ENCODE data around the gene ADAMTS12.

ADAMTS12 gene

DNA sequence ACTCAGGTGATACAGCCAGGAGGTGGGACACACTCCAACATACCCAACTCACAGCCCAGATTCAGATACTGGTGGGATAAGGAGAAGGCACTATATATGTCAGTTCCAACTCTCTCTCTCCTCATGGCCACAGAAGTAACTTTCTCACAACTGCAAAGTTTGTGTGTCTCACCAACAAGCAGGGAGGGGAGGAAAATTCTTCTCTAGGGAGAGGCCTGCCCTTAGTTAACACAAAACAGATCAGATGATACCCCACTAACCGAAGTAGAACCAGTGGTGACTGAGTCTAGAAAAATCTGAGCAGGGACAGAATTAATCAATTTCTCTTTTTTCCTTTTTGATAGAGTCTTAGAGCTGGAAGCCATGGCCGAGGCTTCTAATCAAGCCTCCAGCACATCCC, 133.1 kb downstream of the ADAMTS12 start:
- no peak for DNase-seq (ENCODE audit: low read depth)

DNA sequence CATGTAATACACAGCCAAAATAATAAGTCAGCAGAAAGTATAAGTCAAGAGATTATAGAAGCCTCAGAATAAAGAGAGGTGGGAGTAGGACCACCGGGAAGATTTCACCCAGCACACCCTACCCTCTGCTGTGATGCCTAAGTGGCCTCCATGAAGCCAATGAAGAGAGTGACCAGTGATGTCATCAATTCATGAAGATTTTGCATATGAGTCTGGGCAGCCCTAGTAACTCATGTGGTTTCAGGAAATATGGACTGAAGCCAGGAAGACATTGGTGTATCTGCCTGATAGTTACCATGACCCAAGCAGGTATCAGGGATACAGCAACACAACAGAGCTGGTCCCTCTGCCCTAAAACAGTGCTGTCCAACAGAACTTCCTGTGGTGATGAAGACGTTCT, 135.3 kb downstream of the ADAMTS12 start:
- DNase-seq (ENCODE audit: low read depth) = no peak

DNA sequence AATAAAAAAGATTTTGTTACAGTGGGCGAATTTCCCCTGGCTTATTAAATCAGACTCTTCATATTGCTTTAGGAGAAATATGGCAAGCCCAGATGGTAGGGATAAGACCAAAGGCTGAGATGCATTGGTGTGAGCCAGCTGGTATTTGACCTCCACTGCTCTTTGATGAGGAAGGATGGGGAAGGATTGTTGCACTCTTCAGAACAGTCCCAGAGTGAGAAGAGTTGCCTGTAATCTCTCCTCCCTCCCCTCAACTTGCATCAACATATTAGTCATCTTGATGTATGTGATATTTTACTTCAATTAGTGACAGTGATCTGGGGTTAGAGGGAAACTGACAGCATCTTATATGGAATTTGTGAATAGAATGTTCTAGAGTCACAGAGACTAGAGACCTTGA, 136.6 kb downstream of the ADAMTS12 start:
- no peak for DNase-seq (ENCODE audit: low read depth)

DNA sequence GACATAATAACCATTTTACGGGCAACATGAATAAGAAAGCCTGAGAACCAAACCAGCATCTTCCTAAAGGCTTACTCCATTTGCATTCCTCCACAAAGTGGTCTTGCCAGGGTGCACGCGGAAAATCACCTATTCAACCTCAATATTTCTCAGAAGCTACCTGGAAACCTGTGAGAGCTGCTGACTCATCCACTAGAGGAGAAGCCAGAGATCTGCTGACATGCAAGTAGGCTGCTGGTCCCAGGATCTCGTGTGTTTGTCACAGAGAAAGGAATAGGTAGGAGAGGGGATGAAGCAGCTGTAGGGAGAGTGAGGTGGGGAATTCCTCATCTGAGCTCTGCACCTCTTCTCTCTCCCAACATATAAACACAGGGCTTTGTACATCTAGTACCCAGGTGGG, 138.1 kb downstream of the ADAMTS12 start:
- no peak for DNase-seq (ENCODE audit: low read depth)

DNA sequence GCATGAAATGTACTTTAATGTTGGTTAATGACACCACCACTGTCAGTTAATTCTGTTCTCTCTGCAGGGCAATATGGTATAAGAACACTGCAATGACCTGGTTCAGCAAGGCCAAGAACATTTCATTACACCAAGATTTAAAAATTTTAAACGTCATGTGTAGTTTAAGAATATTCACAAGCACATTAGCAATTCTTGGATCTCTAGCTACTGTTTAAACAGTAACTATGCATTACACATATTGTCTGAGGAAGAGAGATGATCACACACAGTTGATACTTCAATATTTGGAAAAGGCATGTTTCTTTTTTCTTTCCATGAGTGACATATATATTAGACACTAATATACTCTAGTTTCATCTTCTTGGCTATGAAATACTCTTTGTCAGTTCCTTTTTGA, 143.0 kb downstream of the ADAMTS12 start:
- DNase-seq (ENCODE audit: low read depth) = no peak

DNA sequence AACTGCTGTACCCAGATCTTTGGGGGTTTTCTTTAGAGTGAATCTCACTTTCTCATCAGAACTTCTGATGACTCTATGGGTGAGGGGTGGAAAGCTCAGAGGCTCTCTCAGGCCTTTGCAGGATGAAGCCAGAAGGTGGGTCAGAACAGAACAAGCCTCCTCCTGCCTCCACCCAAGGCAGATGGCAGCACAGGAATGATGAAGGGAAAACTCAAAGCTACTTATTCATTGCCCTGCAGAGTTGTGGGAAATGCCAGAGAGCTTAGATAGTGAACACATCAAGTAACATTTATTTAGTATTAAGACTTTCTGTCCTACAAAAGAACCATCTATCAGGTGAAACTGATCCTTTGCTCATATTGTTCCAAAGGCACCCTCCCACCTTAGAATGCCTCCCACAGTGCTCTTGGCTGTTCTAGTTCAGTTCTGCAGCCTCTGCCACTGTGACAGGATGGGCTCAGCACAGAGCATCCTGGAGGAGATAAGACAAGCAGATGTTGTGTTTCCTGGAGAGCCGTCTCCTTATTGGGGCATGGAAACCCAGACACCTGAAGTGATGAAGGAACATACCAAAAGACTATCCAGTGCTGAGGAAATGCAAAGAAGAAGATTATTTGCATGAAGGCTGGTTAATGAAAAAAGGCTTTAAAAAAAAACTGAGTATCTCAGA, 146.6 kb downstream of the ADAMTS12 start:
- DNase-seq (ENCODE audit: low read depth) = no peak

DNA sequence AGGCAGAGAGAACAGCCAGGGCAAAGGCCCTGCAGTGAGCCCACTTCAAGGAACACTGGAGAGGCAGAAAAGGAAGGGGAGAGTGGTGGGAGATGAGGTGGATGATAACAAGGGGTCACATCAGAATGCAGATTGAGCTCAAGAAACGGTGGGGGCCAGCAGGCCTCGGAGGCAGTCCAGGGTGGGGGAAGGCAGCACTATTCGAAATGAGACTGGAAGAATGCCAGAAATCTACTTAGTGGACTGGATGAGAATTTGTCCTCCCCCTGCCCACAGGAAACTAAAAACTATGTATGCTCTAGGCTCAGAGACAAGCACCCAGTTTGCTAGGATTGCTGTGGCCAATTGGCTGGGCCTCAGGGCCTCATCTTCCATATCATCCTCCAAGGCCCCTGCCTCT, 148.7 kb downstream of the ADAMTS12 start:
- no peak for DNase-seq (ENCODE audit: low read depth)

DNA sequence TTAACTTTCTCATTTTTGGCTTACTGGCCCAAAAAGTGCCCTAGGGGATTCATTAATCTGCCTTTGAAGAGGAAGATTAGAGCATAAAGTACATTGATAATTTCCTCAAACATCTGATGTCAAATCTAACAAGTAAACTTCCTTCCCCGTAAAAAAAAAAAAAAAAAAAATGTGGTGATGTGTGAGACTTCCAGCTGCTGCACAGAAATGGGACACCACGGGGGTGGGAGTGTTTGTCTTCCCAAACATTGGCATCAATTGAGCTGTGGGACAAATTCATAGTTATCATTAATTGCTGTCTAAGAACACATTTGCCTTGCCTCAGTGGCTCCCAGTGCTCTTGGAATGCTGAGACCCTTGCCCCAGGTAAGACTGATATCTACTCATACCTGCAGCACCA, 149.6 kb downstream of the ADAMTS12 start:
- DNase-seq (ENCODE audit: low read depth) = no peak

DNA sequence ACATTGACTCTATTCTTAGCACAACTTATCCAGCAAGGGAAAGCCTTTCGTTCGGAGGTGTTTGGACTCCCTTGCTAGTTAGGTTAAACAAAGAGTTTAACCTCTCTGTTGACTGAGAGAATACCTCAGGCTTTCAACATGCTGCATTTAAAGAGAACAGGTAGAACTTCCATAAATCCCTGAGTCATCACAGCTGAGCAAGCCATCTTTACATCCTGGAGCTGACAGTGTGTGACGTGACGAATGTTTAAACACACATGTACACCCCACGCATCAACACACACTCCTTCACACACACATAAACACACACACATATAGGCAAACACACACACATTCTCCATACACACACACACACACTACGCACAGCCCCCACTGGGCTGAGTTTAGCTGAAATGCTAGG, 152.8 kb downstream of the ADAMTS12 start:
- DNase-seq (ENCODE audit: low read depth) = no peak

DNA sequence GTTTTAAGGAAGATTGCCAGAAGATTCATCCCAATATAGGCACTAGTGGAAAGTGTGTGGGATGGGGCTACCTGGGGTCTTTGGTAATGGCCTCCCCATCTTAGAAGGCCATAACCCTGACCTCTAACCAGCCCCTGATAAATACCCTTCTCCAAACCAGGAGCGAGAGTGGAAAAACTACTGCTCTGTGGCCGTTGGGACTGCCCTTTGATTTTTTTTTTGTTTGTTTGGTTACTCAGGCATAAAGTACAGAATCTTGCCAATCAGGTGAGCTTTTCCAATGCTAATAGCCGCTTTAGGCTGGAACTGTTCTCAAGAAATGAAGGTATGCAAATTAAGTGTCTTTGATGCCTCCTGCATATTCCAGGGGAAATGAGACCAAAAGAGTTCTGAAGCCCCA, 153.7 kb downstream of the ADAMTS12 start:
- DNase-seq (ENCODE audit: low read depth) = no peak

DNA sequence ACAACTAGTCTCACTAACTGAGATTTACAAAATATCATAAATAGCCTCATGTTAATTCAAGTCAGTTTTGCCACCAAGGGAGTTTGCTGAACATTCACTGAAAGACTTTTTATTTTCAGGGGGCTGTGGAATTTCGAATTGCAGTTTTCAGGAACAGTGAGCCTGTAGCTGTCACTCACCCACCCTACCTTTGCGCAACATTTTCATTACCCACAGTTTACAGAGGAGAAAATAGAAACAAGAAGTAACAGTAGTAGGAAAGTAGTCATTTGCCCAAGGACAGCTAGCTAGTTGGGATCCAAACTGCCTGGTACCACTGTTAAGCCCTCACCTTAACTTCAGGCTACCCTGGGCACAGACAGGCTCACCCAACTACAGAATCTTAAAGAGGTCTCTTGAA, 154.1 kb downstream of the ADAMTS12 start:
- no peak for DNase-seq (ENCODE audit: low read depth)

DNA sequence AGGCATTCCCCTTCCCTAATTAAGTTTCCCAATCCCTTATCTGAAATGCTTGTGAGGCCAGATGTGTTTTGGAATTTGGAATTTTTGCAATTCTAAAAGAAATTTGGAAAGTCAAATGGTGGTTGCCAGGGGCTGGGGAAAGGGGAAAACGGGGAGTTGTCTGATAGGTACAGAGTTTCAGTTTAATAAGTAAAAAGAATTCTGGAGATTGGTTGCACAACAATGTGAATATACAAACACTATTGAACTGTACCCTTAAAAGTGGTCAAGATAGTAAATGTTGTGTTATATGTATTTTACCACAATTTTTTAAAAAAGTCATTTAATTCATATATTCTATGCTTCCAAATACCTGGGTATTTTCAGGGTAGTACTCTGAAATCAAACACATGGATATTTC, 154.5 kb downstream of the ADAMTS12 start:
- no peak for DNase-seq (ENCODE audit: low read depth)

DNA sequence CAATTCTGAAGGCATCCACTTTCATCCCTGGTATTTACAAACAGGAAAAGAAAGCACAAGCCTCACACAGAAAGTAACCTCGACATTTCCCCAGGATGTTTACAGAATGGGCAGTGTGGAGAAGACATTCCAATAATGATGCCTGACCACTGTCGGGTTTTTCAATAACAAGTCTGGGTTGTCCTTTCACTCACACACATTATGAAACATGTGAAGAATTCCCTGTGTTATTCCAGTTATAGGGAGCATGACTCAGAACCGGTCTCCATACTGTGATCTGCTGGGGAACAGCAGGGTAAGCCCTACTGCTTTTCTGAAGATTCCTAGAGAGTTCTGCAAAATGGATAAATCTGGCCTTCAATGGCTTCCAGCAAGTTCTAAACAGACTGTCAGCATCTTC, 155.3 kb downstream of the ADAMTS12 start:
- peak; percentile 86 for DNase-seq (ENCODE audit: low read depth)

DNA sequence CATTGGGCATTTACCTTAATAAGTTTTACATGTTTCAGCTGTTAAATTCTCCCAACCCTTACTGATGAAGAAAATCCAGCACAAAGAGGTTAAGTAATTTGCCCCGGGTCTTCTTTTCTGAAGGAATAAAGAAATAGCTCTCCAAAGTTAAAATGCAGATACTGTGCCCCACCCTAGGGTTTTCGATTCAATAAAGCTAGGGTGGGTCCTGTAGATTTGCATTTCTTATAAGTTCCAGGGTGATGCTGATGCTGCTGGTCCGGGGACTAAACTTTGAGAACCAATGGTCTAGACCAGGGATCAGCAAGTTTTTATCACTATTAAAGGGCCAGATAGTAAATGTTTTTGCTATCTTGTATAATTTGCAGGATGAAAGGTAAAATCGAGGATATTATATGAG, 156.7 kb downstream of the ADAMTS12 start:
- DNase-seq (ENCODE audit: low read depth) = no peak

DNA sequence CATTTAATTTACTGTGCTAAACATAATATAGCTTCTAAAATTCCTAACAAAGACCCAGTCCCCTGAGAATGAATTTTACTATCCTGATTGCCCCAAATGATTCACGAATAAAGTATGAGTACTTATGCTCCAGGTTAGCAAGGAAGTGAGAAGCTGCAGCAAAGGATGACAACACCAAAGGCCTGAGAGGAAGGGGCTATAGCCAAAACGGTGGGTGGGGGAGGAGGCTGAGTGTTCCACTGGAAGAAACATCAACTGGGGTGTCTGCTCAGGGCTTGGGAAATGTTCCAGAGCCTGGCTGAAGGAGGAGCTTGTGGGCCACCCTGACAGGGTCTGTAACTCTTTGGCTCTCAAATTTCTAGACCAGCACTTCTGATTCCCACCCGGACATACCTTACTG, 157.3 kb downstream of the ADAMTS12 start:
- peak; percentile 30 for DNase-seq (ENCODE audit: low read depth)

DNA sequence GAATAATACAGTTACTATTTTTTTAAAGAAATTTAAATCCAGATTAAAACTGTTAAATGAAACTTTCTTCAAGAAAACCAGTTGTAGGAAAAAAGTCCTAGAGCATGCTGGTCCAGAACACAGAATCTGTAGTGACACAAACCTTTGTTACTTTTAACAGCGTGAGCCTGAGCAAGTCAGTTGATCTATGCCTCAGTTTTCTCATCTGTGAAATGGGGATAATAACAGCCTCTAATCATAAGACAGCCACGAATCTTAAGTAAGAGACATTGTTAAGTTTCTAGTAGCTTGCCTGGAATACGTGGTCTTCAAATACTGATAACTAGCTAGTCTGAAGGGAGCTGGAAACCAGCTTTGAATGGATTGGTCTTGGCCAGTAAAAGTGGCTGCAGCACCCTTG, 158.6 kb downstream of the ADAMTS12 start:
- DNase-seq (ENCODE audit: low read depth) = no peak

DNA sequence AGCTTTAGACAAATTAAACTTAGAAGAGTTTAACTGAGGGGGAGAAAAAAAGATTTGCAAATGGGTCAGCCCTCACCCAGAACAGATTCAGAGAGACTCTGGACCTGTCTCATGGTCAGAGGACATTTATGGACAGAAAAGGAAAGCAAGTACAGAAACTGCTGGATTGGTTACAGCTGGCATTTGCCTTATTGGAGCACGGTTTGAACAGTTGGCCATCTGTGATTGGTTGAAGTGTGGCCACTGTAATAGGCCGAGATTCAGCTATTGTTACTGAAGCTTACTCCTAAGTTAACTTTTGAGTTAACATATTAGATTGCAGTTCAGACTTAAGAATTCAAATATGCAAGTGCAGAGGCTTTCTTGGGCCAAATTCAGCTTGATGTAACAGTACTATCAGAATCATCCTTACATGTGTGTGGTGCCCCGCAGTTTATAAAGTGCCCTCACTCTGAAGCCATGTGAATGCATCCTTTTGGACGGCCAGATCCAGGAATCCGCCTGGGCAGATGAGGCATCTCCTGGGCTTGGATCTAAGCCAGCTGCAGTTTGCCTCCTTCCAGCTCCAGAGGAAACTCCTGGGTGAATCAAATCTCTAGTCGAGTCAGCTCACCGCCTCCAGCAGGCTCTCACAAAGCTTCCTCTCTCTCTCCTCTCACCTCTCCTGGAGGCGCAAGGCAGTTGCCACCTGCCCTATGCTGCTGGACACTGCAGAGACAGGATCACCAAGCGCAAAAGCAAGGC, 165.2 kb downstream of the ADAMTS12 start:
- DNase-seq (ENCODE audit: low read depth) = no peak

DNA sequence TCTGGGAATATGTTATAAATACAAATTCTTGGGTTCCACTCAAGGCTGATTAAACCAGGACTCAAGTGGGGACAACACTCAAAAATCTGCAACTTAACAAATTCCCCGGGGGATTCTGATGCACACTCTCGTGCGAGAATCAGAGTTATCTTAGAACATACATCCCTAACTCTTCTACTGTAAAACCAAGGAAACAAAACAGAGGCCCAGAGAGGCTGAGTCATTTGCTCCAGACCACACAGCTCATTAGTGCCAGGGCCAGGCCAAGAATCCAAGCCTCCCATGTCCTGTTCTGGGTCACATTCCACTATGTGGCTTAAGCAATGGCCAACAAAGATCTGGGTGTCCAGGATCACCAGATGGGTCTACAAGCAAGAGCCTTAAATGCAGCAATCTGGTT, 166.0 kb downstream of the ADAMTS12 start:
- DNase-seq (ENCODE audit: low read depth) = peak; percentile 32

DNA sequence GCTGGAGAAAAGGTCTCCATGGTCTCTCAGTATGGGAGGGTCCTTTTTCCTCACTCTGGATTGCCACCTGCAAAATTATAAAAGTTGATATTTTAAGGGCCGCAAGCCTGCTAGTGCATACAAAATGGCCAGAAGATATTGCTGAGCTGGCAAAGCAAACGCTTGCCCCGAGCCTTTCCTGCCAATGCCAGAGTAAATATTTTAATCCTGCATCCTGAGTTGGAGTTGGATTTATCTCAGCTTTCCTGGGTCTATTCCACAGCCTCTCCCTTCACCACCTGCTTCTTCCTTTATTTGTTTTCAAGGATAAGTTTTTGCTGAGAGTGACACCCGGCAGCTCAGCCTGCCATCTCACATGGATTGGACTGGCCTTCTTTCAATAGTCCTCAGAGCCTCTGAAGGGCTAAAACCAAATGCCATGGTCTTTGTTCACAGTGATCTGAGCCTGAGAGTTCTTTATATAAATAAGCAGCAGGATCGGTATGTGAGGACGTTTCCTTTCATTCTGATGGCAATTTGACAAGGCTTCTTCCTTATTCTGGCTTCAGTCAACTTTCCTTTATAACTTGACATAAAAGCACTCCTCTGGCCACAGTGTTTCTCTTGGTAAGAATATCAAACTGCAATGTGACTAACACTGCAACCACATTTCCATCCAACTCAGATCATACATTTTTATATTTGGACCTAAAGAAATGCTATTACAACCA, 170.1 kb downstream of the ADAMTS12 start:
- no peak for DNase-seq (ENCODE audit: low read depth)

DNA sequence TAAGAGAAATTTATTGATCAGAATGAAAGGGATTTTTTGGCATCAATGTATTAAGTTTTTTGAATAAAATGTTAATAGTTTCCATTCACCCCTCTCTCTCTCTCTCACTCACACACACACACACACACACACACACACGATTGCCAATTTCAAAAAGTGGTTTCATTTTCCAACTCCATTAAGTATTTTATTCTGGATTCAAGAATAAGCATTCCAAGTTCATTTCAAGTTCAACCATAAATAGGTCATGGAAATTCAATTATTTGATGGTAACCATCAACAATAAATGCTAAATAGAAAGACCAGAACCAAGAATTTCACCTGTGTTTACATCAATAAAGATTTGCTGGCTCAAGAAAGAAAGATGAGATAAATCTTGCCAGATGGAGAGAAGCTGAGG, 171.6 kb downstream of the ADAMTS12 start:
- no peak for DNase-seq (ENCODE audit: low read depth)

DNA sequence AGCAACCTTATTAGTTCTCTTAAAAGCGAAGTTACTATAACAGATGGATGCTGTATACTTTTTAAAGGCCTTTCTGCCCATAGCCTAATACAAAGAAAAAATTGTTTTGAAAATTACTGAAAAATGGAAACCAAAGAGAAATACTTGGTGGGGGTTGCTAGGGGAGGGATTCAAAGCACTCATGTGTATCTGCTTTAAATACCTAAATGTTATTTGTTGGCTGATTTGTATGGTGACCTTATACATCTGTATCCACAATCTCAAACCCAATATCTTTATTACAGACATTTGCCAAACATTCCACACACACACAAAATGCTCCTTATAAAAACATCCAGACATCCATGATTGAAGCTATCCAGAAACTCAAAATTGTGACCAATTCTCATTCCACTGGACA, 172.0 kb downstream of the ADAMTS12 start:
- no peak for DNase-seq (ENCODE audit: low read depth)

DNA sequence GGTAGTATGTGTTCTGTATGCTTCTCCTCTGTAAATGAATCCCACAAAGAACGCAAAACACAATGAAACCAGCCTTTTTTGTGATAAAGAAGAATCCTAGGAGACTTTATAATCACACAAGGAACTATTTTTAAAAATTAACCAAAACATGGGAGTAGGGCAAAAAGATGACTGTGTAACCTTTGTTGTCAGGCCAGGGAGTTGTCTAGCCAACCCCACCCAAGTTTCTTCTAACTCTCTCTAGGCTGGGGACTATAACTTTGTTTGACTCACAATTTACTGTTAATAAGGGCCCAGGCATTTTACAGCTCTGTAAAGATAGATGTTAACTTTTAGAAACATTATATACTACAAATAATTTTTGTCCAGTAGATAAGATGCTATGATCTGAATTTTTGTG, 176.1 kb downstream of the ADAMTS12 start:
- no peak for DNase-seq (ENCODE audit: low read depth)

DNA sequence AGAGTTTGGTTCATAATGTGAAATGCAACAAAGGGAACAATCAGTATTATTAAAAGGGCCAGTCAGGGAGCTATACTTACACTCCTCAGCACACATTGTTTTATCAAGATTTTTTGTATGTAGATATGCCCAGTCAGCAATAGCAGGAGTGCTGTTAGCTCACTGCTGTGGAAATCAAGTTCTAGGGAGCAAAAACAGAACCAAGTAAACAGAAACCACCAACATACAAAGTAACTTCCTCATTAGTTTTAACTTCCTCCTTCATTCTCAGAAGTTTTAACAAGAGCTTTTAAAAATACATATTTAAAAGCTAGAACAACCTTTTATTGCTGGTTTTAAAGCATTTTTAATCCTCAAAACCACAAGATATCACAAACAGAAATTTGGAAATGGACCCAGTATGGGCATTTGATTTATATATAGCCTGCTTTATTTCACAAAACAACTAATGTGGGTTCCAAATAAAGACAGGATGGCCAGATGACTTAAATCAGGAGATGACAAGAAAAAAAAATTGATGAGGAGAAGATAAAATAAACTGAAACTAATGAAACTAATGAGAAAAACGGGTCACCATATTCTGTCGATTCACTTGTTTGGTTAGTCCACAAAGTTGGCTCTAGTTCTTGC, 178.5 kb downstream of the ADAMTS12 start:
- no peak for DNase-seq (ENCODE audit: low read depth)

All from non-pigmented ciliary epithelial cell (primary cell).